Hepatic stellate cell (primary cell): Measurements from ENCODE around the gene NOL4L.
"Not testable (repeated sequence)": the region's sequence is repeated elsewhere in the genome, so short reads cannot be mapped to it uniquely, and the experiment has no call there.

ENCODE experiments used
- DNase-seq: peaks from one replicate; pipeline ENCODE4 v3.0.0; 2011; ENCODE audit warnings: low spot score

NOL4L gene

DNA sequence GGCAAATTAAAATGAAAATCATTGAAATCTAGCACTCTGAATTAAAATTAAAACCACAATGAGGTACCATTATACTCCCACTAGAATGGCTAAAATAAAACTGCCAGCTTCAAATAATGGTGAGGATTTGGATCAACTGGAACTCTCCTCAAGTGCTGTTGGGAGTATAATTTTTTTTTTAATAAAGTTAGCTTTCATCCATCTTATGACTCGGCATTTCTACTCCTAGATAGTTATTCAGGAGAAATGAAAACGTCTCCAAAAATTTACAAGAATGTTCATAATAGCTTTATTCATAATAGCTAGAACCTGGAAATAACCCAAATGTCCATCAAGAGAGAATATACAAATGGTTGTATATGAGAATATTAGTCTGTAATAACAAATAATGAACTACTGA lies 163.8 kb downstream of the NOL4L start:
- DNase-seq = no peak

DNA sequence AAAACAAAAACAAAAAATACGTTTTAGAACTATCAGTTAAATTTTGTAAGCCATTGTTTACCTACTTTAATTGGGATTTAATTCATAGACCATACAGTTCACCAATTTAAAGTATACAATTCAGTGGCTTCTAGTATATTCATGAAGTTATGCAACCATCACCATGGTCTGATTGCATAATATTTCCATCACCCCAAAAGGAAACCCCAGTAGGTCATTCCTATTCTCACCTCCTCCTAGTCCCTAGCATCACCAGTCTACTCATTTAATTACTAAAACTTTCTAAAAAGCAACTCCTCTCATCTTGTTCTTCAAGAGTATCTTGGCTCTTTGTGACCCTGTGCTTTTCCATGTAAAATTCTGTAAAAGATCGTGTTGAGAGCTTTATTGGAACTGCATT lies 166.8 kb downstream of the NOL4L start:
- DNase-seq = no peak

DNA sequence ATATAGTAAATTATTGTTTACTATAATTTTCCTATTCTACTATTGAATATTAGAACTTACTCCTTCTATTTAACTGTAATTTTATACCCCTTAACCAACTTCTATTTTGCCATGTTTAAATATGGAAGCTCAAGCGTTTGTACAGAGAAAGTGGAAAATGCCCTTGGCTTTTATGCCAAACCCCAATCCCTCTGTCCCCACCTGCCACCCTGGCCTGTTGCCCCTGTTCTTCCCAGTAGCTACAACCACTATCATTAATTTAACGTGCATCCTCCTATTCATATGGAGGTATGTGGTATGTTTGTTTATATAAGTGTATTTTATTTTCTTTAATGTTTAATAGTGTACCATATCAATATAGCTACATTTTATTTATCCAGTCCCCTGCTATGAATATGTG lies 168.9 kb downstream of the NOL4L start:
- DNase-seq = no peak

DNA sequence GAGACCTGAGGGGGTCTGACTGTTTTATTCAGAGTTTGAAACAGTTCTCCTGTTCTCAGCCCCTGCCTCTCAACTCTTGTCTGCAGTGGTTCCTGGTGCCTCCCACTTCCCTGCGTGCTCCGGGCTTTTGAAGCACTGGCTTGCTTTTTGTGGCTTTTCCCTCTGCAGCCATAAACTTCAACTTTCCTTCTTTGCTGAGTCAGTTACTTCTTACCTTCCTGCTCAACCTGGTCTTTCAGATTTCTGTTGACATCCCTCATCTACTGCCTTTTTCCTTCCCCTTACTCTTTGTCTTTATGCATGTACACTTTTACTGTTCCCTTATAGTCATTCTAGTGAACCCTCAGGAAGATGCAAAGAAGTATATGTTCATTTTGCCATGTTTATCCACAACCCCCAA lies 169.6 kb downstream of the NOL4L start:
- DNase-seq = no peak

DNA sequence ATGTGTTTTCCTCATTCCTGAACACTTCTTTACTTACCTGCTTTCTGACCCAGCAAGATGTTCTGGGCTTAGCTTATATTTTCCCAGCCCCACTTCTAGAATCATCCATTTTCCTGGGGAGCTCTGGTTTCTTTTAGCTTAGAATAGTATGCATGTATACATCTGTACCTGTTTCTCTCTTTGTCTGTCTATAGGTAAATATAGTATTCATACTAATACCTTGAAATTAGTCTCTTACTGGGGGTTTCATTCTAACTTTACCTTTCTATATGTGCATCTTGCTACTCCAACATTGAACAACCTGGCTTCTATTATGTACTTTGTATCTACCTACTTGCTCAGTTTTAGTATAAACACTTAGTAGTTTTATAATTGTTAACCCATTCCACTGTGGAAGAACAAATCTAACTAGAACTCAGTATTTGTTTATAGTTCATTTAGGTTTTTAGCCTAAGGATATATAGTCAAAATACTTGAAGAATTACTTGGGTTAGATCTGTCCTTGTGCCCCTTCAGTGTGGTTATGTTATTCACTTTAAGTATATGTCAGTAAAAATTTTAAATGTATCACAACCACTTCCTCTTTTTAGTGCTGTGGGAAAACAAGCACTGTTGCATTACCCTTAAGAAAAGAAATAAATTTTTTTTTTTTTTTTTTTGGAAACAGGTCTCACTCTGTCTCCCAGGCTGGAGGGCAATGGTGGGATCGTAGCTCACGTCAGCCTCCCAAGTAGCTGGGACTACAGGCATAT lies 173.0 kb downstream of the NOL4L start:
- no peak for DNase-seq

DNA sequence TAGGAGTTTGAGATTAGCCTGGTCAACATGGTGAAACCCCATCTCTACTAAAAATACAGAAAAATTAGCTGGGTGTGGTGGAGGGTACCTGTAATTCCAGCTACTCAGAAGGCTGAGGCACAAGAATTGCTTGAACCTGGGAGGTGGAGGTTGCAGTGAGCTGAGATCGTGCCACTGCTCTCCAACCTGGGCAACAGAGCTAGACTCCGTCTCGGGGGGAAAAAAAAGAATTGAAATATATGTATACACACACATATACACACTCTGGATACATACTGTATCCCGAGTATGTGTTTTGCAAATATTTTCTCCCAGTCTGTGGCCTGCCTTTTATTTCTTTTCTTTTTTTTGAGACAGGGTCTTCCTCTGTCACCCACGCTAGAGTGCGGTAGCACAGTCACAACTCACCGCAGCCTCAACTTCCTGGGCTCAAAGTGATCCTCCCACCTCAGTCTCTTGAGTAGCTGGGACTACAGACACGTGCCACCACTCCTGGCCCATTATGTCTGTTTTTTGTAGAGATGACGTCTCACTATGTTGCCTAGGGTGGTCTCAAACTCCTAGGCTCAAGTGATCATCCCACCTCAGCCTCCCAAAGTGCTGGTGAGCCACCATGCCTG lies 177.9 kb downstream of the NOL4L start:
- DNase-seq = not testable (repeated sequence)

DNA sequence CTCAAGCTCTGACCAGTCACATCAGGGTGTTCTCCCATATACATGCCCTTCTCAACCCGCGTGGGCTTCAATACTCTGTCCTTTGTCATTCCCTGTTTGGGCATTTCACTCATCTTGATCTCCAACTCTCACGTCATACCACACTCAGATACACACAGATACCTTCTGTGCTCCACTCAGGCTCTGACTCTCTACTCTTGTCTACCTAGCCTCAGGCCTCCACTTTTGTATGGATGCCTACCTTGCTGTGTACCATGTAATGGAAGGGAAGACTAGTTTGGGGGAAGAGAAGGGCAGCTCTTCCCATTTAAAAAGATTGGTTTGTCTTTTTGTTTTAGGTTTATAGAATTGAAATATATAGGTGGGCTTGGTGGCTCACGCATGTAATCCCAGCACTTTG lies 178.4 kb downstream of the NOL4L start:
- DNase-seq = no peak

DNA sequence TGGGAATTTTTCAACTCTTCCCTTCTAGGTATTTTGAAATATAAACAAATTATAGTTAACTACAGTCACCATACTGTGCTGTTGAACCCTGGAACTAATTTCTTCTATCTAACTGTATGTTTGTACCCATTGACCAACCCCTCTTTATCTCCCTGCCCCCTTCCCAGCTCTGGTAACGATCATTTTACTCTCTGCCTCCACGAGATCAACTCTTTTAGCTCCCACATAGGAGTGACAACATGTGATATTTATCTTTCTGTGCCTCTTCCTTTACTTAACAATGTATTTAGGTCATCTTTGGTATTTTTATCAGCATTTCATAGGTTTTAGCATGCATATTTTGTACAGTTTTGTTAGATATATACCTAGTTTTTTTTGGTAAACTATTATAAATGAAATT lies 181.1 kb downstream of the NOL4L start:
- no peak for DNase-seq

DNA sequence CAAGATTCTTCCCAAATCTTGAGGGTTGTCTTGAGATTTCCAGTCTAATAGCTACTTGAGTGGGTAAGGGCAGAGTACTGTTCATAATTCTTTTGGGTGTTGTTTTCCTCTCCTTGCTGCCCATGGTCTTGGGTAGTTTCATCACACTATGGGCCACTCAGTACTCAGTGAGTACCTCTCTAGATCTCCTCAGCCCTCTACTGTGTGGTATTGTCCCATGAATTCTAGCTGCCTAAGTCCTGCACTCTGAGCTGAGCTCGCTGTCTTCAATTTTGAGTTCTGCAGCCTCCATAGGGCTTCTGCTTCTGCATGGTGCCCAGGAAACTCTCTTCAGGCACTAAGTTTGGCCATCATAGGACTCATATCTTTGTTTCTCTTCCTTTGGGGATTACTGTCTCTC lies 184.7 kb downstream of the NOL4L start:
- DNase-seq = no peak

DNA sequence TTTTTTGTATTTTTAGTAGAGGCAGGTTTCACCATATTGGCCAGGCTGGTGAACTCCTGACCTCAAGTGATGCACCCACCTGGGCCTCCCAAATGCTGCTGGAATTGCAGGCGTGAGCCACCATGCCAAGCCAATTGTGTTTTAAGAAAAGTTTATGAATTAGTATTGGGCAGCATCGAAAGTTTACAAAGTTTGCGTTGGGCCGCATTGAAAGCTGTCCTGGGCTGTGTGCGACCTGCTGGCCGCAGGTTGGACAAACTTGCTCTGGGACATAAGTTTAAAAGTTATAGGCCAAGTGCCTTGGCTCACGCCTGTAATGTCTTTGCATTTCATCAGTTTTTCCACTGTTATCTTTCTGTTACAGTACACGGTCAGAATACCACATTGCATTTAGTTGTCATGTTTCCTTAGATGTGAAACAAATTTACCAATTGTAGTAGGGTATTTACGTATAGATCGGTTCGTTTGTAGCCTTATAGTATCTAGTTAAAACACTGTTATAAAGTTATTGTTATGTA lies 187.5 kb downstream of the NOL4L start:
- no peak for DNase-seq

DNA sequence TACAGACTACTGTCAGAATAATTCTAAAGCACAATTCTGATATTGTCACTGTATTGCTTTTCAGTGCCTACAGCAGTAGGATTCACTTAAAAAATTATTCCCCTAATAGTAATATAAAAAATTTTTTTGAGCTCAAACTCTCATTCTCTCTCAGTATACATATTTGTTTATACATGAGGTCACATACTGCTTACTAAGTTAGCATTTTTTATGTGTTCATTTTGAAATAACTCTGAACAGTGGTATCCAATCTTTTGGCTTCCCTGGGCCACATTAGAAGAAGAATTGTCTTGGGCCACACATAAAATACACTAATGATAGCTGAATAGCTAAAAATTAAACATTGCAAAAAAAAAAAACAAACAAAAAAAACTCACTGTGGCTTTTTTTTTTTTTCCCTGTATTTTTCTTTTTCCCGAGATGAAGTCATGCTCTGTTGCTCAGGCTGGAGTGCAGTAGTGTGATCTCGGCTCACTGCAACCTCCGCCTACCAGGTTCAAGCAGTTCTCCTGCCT lies 188.4 kb downstream of the NOL4L start:
- DNase-seq = no peak

DNA sequence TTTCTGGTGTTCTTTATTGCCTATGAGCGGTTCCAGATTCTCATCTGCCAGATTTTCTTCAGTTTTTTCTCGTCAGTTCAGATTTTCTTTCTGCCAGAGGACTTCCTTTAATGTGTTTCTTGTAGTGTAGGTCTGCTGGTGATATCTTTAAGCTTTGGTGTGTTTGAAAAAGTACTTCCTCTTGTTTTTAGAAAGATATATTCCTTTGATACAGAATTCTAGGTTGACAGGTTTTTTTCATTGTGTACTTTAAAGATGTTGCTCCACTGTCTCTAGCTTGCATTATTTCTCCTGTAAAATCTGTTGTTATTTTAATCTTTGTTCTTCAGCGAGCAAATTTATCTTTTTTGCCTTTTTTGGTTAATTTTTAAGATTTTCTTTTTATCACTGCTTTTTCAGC lies 190.1 kb downstream of the NOL4L start:
- no peak for DNase-seq
